ENCODE results near the gene ABCC4.
"Not testable (repeated sequence)": the region's sequence is repeated elsewhere in the genome, so short reads cannot be mapped to it uniquely, and the experiment has no call there.

Gene ABCC4

GRCh38 chr13:95200386-95200957 lies 100.8 kb downstream of the ABCC4 start:
- not testable (repeated sequence) for H3K27ac Mint-ChIP-seq; DNase-seq; H3K27me3 Mint-ChIP-seq; H3K4me1 Mint-ChIP-seq; H3K4me3 Mint-ChIP-seq; ATAC-seq (replicated peaks); H3K9me3 Mint-ChIP-seq
- peaks cover 31 to 50% of the 10 kb centered on the region in 2 donors for H3K36me3 Mint-ChIP-seq

- H3K4me3 Mint-ChIP-seq, result no peak overlapping the region
- peaks cover 31 to 48% of the 10 kb centered on the region in 2 donors for H3K36me3 Mint-ChIP-seq
- H3K27ac Mint-ChIP-seq, result no peak overlapping the region
- H3K9me3 Mint-ChIP-seq, result peaks cover 4% of the 10 kb centered on the region in 2 donors
- no peaks in the 10 kb centered on the region for H3K27me3 Mint-ChIP-seq
- ATAC-seq (replicated peaks), result no peak
- H3K4me1 Mint-ChIP-seq, result peaks cover 0 to 7% of the 10 kb centered on the region in 2 donors
- DNase-seq, result no peak
Observed at GRCh38 chr13:95199896-95200295, 101.4 kb downstream of the ABCC4 start.

- H3K27ac Mint-ChIP-seq; H3K27me3 Mint-ChIP-seq; H3K9me3 Mint-ChIP-seq; H3K4me1 Mint-ChIP-seq; DNase-seq; ATAC-seq (replicated peaks); H3K4me3 Mint-ChIP-seq: not testable (repeated sequence)
- H3K36me3 Mint-ChIP-seq, result peaks cover 23 to 48% of the 10 kb centered on the region in 2 donors
Observed at GRCh38 chr13:95198606-95199005, 102.6 kb downstream of the ABCC4 start.

- Mint-ChIP-seq H3K4me1 (no peaks in the 10 kb centered on the region), H3K27me3 (no peaks in the 10 kb centered on the region), H3K4me3 (no peak overlapping the region), H3K36me3 (peaks cover 23 to 51% of the 10 kb centered on the region in 2 donors), H3K27ac (no peak overlapping the region), H3K9me3 (peaks cover 4% of the 10 kb centered on the region in 2 donors)
- DNase-seq, result no peak
- ATAC-seq (replicated peaks), result no peak
Observed at GRCh38 chr13:95197548-95197947, 103.7 kb downstream of the ABCC4 start.

- no peak overlapping the region for H3K27ac Mint-ChIP-seq
- H3K9me3 Mint-ChIP-seq, result peaks cover 4% of the 10 kb centered on the region in 2 donors
- no peak overlapping the region for H3K4me3 Mint-ChIP-seq
- DNase-seq, result no peak
- peaks cover 0 to 3% of the 10 kb centered on the region in 2 donors for H3K4me1 Mint-ChIP-seq
- H3K27me3 Mint-ChIP-seq, result no peaks in the 10 kb centered on the region
- no peak for ATAC-seq (replicated peaks)
- peaks cover 17 to 34% of the 10 kb centered on the region in 2 donors for H3K36me3 Mint-ChIP-seq
Observed at GRCh38 chr13:95195146-95195545, 106.1 kb downstream of the ABCC4 start.

- ATAC-seq (replicated peaks), result no peak
- peaks cover under 1 to 1% of the 10 kb centered on the region in 2 donors for H3K9me3 Mint-ChIP-seq
- no peak overlapping the region for H3K27ac Mint-ChIP-seq
- H3K27me3 Mint-ChIP-seq, result no peaks in the 10 kb centered on the region
- H3K4me1 Mint-ChIP-seq, result peaks cover 0 to 3% of the 10 kb centered on the region in 2 donors
- peaks cover 9 to 19% of the 10 kb centered on the region in 2 donors for H3K36me3 Mint-ChIP-seq
- no peak overlapping the region for H3K4me3 Mint-ChIP-seq
- DNase-seq, result no peak
Observed at GRCh38 chr13:95193509-95194230, 107.6 kb downstream of the ABCC4 start.

- Mint-ChIP-seq H3K27me3 (no peaks in the 10 kb centered on the region), H3K36me3 (peaks cover 4 to 16% of the 10 kb centered on the region in 2 donors), H3K4me1 (peaks cover 0 to 3% of the 10 kb centered on the region in 2 donors), H3K27ac (no peak overlapping the region), H3K4me3 (no peak overlapping the region), H3K9me3 (no peaks in the 10 kb centered on the region)
- DNase-seq (no peak), ATAC-seq (replicated peaks) (no peak)
Observed at GRCh38 chr13:95192998-95193397, 108.3 kb downstream of the ABCC4 start.

- ATAC-seq (replicated peaks); H3K4me1 Mint-ChIP-seq; H3K9me3 Mint-ChIP-seq; H3K4me3 Mint-ChIP-seq; H3K27me3 Mint-ChIP-seq; H3K27ac Mint-ChIP-seq; DNase-seq: not testable (repeated sequence)
- peaks cover 2 to 20% of the 10 kb centered on the region in 2 donors for H3K36me3 Mint-ChIP-seq
Observed at GRCh38 chr13:95192564-95192945, 108.7 kb downstream of the ABCC4 start.

- no peaks in the 10 kb centered on the region for H3K9me3 Mint-ChIP-seq
- ATAC-seq (replicated peaks) (peak; percentile 94 to 99), DNase-seq (peak; percentile 67)
- H3K4me1 Mint-ChIP-seq, result peaks cover 0 to 3% of the 10 kb centered on the region in 2 donors
- no peak overlapping the region for H3K4me3 Mint-ChIP-seq
- H3K27ac Mint-ChIP-seq, result no peak overlapping the region
- no peaks in the 10 kb centered on the region for H3K27me3 Mint-ChIP-seq
- H3K36me3 Mint-ChIP-seq, result peaks cover 2 to 20% of the 10 kb centered on the region in 2 donors
Observed at GRCh38 chr13:95191821-95192563, 109.3 kb downstream of the ABCC4 start.

- Mint-ChIP-seq H3K9me3 (no peaks in the 10 kb centered on the region), H3K4me3 (no peak overlapping the region)
- DNase-seq, result no peak
Observed at GRCh38 chr13:95188128-95188527, 113.1 kb downstream of the ABCC4 start.

GRCh38 chr13:95185851-95186250 lies 115.4 kb downstream of the ABCC4 start:
- H3K27ac Mint-ChIP-seq, result no peak overlapping the region
- no peak overlapping the region for H3K4me3 Mint-ChIP-seq
- ATAC-seq (replicated peaks) (peak in 1 of 2 donors; percentile 63), DNase-seq (no peak)
- no peaks in the 10 kb centered on the region for H3K27me3 Mint-ChIP-seq
- peaks cover 0 to 12% of the 10 kb centered on the region in 2 donors for H3K4me1 Mint-ChIP-seq
- peaks cover 2 to 7% of the 10 kb centered on the region in 2 donors for H3K36me3 Mint-ChIP-seq
- no peaks in the 10 kb centered on the region for H3K9me3 Mint-ChIP-seq

More at GRCh38 chr13:95188128-95188527, 113.1 kb downstream of the ABCC4 start:
- peaks cover 3 to 12% of the 10 kb centered on the region in 2 donors for H3K4me1 Mint-ChIP-seq
- no peaks in the 10 kb centered on the region for H3K27me3 Mint-ChIP-seq
- H3K27ac Mint-ChIP-seq, result no peak overlapping the region
- peaks cover 1 to 7% of the 10 kb centered on the region in 2 donors for H3K36me3 Mint-ChIP-seq
- ATAC-seq (replicated peaks), result no peak

- DNase-seq, result no peak
- ATAC-seq (replicated peaks), result no peak
- Mint-ChIP-seq H3K9me3 (no peaks in the 10 kb centered on the region), H3K4me1 (peaks cover 0 to 12% of the 10 kb centered on the region in 2 donors), H3K36me3 (peaks cover 2 to 7% of the 10 kb centered on the region in 2 donors), H3K27ac (no peak overlapping the region), H3K4me3 (no peak overlapping the region), H3K27me3 (no peaks in the 10 kb centered on the region)
Observed at GRCh38 chr13:95185311-95185710, 115.9 kb downstream of the ABCC4 start.

- Mint-ChIP-seq H3K36me3 (peaks cover 2 to 11% of the 10 kb centered on the region in 2 donors), H3K27ac (no peak overlapping the region), H3K4me3 (no peak overlapping the region), H3K9me3 (no peaks in the 10 kb centered on the region), H3K4me1 (peaks cover 0 to 12% of the 10 kb centered on the region in 2 donors), H3K27me3 (no peaks in the 10 kb centered on the region)
- no peak for DNase-seq
- no peak for ATAC-seq (replicated peaks)
Observed at GRCh38 chr13:95184317-95184716, 116.9 kb downstream of the ABCC4 start.

- H3K9me3 Mint-ChIP-seq, result peaks cover 0 to 4% of the 10 kb centered on the region in 2 donors
- H3K36me3 Mint-ChIP-seq, result peaks cover 9 to 23% of the 10 kb centered on the region in 2 donors
- H3K4me3 Mint-ChIP-seq, result no peak overlapping the region
- no peak for ATAC-seq (replicated peaks)
- H3K27ac Mint-ChIP-seq, result no peak overlapping the region
- H3K27me3 Mint-ChIP-seq, result no peaks in the 10 kb centered on the region
- DNase-seq, result no peak
- H3K4me1 Mint-ChIP-seq, result peaks cover 0 to 12% of the 10 kb centered on the region in 2 donors
Observed at GRCh38 chr13:95182570-95183265, 118.5 kb downstream of the ABCC4 start.

Data from stimulated activated naive B cell treated with anti-CD40 and anti-IgM and Interleukin-4, amounts not matched to agents 10 μg/mL and 1 μg/mL and 100 μg/mL, for 72 hours (primary cell).